EH (cell line): ENCODE results near the gene ELMO2.

Experiments used
- DNase-seq: peaks from one replicate; pipeline ENCODE4 v3.0.0-alpha.2; 2015; ENCODE audit warnings: low read depth

The ELMO2 gene

DNA sequence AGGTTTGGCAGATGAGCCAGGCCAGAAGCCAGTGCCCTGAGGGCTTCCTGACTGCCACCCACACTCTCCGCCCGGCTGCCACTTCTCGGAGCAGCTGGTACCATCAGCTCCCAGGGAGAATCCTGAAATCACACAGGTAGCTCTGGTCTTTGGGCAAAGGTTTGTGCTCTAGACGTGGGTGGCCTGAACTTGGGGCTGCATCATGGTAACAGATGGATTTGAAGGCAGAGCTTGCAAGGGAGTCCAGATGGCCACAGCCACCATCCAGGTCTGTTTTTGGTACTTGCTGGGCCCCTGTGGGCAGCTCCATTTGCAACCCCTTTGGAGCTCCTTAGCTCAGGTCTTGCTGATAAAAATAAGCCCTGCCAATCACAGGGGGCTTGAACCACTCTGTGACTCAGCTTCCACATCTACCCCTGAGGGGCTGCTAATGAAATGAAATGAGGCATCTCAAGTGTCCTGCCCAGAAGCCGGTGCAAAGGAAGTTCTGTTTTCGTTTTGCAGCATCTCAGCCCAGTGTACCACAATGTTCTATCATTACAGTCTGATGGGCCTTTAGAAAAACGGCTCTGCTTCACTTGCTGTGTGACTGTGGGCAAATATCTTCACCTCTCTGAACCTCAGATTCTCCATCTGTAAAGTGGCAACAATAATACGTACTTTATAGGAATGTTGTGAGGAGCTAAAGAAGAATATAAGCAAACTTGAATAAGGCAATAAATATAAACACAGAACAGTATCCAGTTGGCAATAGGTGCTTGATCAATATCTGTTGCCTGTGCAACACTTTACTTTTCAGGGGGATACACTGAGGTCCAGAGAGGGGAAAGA lies 73.0 kb downstream of the ELMO2 start:
- DNase-seq = no peak

DNA sequence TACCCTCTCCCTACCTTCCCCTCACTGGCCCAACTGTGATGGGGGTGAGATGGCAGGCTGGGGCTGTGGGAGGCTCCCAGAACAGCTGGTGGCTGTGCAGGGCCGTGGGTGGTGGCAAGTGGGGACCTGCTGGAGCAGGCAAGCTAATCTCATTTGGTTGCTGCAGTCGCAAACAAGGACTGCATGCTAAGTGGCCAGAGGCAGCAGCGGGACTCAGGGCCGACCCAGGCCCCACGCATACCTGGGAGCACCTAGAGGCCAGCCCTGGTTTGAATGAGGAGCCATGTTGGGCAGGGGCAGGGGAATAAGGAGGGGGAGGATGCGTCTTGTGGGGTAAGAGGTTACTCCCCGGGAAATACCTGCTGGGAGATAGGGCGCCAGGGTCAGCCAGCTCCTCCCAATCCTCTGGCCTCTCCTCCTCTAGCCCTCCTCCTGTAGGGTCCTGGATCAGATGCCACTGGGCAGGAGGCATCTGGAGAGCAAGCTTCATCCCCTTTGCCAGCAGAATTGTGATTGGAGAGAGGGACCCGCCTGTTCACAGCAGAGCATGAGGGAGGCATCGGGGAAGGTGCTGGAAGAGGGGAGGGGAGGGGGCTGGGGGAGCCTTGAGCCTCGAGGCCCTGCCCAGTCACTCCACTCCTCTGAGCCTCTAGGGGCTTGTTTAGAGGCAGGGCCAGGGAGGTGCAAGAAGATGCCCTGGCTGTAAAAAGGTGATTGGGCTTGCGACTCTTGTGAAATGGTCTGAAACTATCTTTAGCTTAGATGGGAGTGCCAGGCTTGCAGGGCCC lies 73.8 kb downstream of the ELMO2 start:
- no peak for DNase-seq

DNA sequence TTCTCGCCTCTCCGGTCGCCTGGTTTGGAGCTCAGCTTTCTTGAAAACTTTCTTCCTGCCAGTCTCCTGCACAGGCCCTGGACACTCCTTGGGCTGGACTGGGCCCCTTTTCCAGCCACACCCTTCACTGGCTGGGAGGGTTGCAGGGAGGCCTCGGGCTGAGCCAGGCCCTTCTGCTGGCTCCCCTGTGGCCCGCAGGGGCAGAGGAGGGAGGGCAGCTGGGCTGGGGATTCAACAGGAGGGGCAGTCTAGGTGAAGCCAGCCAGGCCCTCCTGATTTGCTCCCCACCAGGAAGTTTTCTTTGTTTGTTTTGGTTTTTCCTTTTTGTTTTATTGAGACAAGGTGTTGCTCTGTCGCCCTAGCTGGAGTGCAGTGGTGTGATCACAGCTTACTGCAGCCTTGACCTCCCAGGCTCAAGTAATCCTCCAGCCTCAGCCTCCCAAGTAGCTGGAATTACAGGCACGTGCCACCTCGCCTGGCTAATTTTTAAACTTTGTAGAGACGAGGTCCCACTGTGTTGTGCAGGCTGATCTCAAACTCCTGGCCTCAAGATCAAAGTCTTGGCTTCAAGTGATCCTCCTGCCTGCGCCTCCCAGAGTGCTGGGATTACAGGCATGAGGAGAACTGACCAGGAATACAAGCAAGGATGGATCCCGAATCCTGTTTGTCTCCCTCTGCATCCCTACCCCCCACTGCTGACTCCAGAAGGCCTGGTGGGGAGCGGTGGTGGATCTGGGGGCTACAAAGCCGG lies 74.6 kb downstream of the ELMO2 start:
- no peak for DNase-seq

DNA sequence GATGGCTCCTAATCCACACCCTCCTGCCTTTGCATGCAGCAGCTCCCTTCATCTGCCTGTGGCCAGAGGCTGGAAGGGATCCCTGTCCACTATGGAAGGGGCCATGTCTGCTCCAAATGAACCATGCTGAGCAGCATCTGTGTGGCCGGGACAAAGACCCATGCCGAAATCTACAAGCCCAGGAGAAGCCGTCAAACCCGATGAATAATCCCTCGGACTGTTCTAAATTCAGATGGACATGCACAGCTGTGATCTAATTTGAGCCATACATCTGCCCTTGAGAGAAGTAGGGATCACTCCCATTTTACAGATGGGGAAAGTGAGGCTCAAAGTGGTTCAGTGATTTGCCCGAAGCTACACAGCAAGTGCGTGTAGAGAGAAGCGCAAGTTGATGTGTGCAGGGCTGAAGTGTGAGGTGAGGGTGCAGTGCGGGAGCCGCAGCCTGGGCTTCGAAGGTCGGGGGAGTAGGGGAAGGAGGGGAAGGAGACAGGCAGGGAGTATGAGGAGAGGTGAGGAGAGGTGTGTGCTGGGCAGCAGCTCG lies 75.5 kb downstream of the ELMO2 start:
- DNase-seq = no peak

DNA sequence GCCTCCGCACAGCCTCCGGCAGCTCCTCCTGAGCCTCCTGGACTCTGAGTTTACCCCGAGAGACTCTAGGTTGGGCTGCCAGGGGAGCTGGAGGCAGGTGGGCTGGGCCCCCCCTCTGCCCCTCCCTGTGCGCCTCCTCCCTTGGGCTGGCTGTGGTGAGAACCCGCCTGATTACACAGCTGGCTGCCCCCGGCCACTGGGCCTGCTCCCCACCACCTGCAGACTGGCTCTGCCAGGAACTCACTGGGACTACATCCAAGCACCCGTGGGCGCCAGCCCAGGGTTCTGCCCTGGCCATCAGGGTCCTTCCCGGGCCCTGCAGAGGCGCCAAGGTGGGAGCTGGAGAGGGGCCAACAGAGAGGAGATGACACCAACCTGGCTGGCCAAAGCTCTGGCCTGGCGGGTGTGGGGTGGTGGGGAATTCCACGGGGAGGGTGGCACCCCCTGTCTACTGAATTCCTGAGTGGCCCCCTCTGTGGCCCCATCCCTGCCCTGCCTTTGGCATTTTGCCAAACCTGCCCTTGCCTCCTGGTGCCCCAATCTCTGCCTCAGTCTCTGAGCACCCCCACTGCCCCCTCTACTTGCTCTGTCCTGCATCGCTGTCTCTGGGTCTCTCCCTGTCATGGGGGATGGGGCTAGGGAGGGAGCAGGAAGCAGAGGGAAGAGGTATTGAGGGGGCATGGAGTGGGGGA lies 76.2 kb downstream of the ELMO2 start:
- DNase-seq = no peak

DNA sequence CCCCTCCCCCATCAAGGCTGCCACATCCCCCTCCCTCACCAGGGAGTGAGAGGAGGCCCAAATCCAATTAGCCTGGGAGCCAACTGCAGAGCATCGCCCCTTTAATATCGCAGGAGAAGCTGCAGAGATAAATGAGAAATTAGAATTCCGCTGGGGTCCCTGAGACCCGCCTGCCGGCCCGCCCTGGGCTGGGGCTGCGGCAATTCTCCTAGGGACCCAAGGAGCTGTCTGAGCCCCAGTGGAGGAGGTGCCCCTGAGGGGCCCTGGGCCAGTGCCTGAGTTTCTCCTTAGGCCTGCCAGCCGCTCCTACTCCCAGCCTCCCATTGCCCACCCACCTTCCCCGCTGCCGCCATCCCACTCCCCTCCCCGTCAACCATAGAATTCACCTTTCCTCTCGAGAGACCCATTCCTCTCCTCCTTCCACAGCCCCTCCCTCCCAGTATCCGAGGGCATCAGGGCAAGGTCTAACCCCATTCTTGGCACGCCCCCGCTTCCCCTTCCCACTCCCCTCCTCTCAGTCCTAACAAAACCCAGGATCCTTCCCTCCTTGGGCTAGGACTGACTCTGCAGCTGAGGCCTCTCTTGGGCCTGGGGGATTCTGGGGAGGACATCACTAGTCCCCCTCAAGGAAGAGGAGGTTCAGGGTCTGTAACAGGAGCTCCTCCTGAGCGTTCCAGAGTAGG lies 78.1 kb downstream of the ELMO2 start:
- no peak for DNase-seq

DNA sequence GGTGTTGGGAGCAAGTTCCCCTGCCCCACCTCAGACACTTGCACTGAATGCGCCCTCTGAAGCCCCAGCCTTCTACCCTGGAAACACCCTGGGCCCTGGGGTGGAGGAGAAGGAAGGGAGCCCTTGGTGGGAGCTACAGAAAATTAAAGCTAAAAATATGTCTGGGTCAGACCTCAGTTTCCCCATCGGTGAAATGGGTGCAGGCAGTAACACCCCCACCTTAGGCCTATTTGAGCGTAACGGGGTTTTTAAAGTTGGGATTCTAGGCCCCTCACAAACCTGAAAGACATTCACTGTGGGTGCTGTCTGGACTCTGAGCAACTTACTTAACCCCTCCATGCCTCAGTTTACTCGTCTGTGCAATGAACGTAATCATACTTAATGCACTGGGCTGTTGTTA lies 78.9 kb downstream of the ELMO2 start:
- no peak for DNase-seq

DNA sequence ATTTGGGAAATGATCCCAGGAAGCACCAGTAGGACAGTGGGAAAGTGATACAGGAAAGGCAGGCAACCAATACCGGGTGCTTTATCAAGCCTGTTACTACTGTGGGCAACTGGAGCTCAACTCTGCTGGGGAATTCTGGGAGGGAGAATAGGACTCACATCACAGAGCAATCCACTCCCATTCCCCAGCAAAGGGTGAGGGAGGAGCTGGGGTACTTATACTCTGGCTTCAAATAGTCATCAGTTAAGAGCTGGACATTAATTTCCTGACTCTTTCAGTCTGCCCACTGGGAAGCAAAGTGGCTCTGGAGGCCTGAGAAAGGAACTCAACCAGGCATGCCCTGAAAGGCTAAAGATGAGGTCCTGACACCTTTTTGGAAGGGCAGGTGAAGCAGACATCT lies 80.6 kb downstream of the ELMO2 start:
- DNase-seq = no peak

DNA sequence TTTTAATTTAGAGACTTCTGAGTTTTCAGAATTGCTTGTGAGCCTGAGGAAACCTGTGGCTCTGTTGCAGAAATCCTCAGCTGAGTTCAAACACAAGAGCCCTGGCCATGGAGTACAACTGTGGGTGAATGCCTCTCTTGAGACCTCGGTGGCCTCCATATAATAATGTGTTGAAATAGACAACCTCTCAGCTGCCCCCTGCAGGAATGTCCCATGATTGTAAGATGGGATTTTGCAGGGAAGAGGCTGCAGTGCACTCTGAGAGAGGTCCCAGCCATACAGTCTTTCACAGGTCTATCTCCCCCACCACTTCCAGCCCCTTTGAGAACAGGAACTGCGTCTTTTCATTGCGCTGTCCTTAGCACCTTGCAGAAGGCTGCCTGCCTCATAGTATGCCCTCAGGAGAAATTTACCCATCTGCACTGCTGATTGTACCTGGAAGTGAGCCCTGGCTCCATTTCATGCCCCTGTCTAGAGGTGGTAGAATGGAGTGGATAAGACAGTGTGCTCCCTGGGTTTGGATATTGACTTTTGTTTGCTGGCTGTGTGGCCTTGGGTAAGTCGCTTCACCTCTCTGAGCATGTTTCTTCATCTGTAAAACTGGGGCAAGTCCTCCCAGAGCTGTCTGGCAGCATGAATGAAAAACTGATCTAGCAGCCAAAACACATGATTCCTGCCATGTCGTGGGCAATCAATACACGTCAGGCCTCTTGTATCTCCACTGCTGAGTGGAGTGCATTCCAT lies 81.3 kb downstream of the ELMO2 start:
- peak; percentile 34 for DNase-seq

DNA sequence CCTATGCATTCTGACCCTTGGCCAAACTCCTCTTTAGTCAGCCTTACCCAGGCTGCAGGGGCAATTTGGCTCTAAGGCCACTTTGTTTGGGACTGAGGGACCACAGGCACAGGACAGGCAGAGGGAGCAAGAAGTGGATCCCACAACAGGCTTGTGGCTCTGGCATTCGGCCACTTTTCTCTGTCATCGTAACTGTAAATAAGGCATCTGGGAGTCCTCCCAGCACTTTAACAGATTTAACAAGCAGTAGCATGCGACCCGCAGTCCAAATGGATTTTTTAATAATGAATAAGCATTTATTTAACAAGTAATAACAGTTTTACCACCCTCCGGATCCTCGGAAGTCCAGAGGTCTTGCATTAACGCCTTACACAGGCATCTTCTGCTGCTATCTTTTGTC lies 82.0 kb downstream of the ELMO2 start:
- DNase-seq = no peak

DNA sequence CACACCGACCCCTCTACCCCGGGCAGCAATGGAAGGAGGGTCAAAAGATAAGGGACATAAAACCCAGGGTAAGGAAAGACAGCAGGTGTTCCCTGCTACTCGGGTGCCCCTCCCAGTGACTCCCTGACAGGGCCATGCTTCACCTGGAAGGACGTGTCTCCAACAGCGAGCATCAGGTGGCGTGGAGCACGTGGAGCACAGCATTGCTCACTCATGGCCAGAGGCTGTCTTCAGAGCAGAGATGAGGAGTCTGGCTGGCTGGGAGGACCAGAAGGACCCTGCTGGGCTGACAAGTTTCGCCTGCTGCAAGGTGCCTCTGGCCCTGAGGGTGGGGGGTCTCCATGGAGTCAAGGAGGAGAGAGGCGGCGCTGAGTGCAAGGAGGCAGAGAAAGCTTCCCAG lies 82.9 kb downstream of the ELMO2 start:
- no peak for DNase-seq

DNA sequence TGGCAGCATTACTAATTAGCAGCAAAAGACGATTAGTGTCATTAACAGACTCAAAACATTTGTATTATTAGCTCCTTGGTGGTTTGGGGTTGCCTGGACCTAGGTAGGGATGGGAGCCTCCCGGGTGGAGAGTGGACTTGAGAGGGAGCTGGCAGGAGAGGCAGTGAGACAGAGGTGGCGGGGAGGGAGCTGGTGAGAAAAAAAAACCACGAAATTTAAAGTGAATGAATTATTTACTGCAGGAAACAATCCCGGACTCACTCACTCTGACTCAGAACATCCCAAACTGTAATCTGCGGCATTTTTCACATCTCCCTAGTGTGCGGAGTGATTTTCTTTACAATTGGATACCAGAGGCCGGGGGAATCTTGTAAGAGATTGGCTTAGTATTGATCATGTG lies 83.8 kb downstream of the ELMO2 start:
- no peak for DNase-seq

DNA sequence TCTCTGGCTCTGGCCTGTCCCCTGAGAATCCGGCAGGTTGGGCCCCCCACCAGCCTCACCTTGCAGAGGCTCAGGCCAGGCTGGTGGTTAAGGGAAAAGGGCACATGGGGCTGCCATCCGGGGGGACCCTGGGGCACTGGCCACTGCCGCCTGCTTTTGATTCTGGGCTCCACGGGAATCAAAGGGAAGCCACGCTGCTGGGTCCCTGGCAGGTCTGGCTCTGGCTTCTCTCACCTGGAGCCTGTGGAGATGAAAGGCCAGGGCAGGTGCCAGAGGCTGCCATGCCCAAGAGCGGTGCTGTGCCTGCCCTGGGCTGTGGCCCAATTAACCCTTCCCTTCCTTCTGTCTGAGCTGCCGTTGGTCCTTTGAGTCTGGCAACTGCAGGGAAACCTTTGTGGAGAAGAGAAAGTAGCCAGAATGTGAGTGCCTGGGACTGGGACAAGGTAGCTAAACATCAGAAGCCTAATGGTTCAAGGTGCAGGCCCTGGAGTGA lies 88.7 kb downstream of the ELMO2 start:
- no peak for DNase-seq

DNA sequence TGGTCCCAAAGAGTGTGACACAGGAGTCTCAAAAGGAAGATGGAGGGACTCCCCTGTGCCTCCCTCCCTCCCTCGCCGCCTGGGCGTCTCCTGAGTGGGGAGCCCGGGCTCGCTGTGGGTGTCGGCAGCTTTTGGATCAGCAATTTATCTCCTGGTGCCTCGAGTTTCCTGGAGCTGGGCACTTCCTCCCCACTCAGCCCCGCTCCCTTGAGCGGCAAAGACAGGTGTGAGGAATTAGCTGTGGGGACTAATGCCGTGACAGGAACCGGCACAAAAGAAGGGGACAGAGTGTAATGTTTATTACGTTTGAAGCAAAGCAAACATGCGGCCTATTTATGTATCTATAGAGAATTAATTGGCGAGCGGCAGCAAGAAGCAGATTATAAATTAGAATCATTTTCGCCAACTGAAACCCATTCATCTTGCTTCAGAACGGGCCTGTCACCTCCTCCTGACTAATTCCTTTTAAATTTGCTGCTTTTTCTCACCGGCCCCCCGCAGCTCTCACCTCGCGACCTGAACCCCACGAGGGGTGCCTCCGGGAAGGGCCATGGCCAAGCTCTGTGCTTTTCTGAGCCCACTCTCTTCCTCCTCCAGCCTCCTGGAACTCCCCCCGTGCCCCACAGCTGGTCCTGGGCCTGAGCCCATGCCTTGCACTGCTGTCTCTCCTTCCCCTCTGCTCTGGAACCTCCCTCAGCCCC lies 89.3 kb downstream of the ELMO2 start:
- no peak for DNase-seq
